Prostate gland (tissue), 2 donors: ENCODE results near the gene FAM163B.

Experiments used
- POLR2A ChIP-seq: fragments of 450-650 bp; IDR thresholded peaks from one replicate; pipeline ENCODE4 v1.6.1; 2016; ENCODE audit warnings: antibody characterized with exemption, mild to moderate bottlenecking
- POLR2AphosphoS5 ChIP-seq: sonication (generic); formaldehyde crosslinking; IDR thresholded peaks from one replicate; pipeline ENCODE4 v1.6.1; 2017; ENCODE audit warnings: antibody characterized with exemption
- TF ChIP-seq, protein P1 (sequence below), 4 experiments: fragments of 200-600 bp in 2 of 4; fragments of 450-650 bp in 2 of 4; sonication (generic) in 2 of 4; IDR thresholded peaks; 1 replicate in 3 of 4; 2 replicates in 1 of 4; pipeline ENCODE4 v1.5.1; 2016 to 2019; ENCODE audit warnings: antibody characterized with exemption in 4 of 4, mild to moderate bottlenecking in 2 of 4, moderate library complexity in 2 of 4

DNA sequence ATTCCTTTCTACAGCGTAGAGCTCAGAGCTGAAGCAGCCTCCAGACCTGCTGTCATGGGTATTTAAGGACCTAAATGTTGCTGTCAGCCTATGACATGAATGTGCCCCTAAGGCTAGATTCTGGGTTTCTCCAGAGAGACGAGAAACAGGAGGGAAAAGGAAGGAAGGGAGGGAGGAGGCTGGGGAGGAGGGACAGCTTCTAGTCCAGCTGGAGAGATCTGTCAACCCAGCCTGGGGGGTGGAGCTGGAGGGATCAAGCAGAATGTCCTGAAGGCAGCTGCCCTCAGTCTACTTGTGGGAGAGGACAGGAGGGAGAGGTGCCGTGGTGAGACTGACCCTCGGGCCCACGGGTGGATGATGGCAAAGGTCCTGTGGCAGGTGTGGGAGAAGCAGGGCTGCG is 25.9 kb upstream of the FAM163B start:
- TF ChIP-seq POLR2A (no peak), POLR2AphosphoS5 (no peak)
- TF ChIP-seq, protein P1, sequence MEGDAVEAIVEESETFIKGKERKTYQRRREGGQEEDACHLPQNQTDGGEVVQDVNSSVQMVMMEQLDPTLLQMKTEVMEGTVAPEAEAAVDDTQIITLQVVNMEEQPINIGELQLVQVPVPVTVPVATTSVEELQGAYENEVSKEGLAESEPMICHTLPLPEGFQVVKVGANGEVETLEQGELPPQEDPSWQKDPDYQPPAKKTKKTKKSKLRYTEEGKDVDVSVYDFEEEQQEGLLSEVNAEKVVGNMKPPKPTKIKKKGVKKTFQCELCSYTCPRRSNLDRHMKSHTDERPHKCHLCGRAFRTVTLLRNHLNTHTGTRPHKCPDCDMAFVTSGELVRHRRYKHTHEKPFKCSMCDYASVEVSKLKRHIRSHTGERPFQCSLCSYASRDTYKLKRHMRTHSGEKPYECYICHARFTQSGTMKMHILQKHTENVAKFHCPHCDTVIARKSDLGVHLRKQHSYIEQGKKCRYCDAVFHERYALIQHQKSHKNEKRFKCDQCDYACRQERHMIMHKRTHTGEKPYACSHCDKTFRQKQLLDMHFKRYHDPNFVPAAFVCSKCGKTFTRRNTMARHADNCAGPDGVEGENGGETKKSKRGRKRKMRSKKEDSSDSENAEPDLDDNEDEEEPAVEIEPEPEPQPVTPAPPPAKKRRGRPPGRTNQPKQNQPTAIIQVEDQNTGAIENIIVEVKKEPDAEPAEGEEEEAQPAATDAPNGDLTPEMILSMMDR (IDR thresholded peaks at IDR 0.05): no peak
